Epithelial cell of prostate (primary cell): ENCODE measurements around the gene RDH13.

Experiments used
- DNase-seq: peaks from one replicate; pipeline ENCODE4 v3.0.0-alpha.2; 2011; ENCODE audit warnings: low read depth, low spot score
- H3K27ac ChIP-seq: fragments of 450-650 bp; 2 replicates; pipeline ENCODE4 v1.5.1; 2017; ENCODE audit warnings: mild to moderate bottlenecking

The RDH13 gene

DNA sequence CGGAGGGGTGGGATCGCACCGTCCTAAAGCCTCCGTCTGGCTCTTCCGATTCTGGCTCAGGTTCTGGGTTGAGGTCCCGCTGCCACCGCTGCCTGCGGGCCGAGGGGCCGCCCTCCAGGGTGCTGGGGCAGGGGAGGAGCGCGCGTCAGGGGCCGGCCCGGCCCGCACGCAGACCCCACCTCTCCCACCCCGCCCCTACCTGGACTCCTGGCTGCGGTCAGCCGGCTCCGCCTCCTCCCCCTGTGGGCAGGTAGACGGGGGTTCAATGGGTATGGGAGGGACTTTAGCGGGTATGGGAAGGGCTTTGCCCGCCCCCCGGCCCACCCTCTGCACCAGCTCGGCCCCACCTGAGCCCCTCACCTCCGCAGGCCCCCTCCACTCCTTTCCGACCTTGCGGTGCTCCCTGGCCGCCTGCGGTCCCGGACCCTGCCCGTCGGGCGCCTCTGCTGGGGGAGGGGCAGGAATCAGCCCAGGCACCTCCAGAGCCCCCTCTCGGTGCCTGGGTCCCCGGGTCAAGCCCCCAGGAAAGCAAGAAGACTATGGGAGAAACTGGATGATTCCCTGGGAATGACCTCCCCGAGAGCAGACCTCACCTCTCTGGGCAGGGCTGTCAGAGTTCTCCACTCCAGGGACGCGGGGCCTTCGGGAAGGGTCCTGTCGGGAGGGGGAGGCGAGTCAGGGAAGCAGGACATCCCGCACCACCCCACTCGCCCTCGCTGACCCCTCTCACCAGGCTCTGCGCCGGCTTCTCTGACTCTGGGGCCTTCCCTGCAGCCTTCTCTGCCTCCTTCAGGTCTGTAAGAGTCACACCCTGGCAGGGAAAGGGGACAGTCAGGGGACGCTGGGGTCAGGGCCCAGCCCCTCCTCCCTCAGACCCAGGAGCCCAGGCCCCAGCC is 29.7 kb upstream of the RDH13 start:
- no peak overlapping the region for H3K27ac ChIP-seq
- DNase-seq, result no peak

DNA sequence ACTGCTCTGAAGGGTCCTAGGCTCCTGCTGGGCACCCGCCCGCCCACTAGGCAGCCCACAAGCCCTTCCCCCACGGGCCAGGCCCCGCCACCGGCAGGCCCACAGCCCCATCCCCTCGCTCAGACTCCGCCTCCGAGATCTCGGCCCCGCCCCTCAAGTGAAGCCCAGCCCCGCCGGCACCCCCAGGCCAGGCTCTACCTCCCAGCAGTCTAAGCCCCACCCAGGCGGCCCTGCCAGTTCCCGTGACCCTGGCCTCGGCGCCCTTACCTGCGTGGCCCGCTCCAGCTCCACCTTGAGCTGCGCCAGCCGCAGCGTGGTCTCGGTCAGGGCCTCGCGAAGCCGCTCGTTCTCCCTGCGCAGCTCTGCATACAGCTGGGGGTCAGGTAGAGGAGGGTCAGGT is 29.0 kb upstream of the RDH13 start:
- no peak for DNase-seq
- H3K27ac ChIP-seq, result no peak overlapping the region

DNA sequence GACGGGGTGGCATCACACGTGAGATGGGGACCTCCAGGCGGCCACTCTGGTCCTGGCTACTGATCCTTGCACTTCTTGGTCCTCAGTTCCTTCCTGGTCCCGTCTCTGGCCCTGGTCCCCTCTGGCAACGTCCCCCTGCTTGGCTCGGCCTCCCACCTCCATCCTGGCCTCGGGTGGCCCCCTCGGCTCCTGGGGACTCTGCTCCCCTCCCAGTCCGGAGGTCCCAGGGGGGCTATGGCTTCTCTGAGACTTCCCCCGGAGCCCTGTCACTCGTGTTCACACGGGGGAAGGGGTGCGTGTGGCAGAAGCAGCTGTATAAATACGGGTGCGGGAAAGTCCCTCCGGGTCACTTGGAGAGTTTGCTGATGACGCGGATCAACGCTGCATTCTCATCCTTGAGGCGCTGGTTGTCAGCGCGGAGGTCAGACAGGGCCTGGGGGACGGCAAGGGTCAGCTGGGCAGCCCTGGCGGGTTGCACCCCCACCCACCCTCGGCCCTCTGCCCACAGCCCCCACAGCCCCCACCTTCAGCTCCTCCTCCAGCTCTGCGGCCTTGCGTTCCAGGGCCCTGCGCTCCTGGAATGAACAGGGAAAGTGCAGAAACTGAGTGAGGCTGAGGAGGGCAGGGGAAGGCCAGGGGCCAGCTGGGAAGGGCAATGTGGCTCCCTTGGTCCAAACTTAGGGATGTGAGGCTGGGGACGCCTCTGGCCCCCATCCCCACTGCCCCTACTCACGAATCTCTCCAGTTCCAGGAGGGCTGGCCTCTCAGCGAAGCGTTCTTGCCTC is 28.4 kb upstream of the RDH13 start:
- no peak overlapping the region for H3K27ac ChIP-seq
- no peak for DNase-seq

DNA sequence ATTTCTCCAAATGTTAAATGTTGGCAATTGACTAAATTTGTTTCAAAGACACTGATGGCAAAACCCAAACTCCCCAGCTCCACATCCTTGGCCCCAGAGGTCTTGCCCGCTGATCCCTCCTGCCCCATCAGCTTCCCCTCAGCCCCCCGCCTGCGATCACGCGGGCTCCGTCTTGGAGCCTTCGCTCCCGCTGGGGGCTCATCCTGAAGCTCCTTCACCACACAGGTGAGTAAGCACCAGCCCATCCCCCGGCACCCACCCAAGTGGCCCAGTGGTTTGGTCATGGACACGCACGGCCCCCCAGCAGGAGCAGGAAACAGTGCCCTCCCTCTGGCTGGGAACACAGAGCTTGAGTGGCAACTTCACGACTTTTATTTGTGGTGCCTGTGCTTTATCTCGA is 27.6 kb upstream of the RDH13 start:
- no peak overlapping the region for H3K27ac ChIP-seq
- no peak for DNase-seq

DNA sequence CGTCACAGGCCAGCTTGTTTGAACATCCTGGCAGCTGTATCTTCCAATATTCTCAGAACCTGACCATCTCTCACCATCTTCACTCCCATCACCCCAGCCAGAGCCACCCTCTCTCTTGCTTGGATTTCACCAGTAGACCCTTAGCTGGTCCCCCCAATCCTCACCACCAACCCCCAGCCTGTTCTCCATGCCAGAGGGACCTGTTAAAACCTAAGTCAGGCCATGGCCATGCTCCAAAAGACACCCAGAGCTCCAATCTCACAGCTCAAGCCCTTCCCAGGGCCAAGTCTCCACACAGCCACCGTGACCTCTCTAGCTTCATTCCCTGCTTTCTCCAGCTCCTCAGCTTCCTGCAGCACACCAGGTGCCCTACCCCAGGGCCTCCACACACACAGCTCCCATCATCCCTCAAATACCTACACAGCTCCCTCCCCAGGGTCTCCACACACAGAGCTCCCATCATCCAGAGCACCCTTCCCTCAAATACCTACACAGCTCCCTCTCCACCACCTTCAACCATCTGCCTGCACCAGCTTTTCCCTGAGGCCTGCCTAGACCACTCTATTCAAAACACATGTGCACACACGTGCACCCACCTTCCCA is 26.5 kb upstream of the RDH13 start:
- no peak for DNase-seq
- no peak overlapping the region for H3K27ac ChIP-seq

DNA sequence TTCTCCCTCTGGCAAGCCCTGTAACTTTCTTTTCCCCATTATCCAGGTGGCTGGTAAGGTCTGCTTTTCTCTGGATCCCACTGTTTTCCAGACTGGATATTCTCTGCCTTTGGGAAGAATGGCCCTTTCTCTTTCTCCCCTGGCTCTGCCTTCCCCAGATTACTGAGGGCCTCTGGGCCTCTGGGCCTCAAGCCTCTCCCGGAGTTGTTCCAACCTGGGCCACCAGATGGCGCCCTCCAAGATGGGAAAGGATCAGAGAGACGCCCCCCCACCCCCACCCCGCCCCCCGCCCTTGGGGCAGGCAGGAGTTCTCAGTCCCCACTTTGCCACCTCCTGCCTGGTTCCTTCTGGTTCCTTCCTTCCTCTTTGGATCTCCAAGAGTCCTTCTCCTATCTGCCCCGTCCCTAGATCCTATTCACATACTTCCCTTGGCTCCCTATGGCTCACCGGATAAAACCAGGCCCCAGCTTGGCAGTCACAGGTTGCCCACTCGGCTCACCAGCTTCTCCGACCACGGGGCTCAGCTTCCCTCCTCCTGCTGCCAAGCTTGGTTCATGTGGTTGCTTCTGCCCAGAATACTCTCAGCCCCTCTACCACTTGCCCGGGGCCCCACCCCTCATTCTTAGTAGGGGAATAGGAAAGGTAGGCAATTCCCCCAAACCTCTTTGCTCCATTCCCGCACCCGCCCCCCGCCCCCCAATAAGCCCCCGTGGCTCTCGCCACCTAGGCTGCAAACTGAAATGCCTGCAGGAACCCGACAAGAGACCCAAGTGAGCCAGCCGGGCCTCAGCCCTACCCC is 25.8 kb upstream of the RDH13 start:
- H3K27ac ChIP-seq, result peak overlapping the region; percentile 32
- DNase-seq, result no peak

DNA sequence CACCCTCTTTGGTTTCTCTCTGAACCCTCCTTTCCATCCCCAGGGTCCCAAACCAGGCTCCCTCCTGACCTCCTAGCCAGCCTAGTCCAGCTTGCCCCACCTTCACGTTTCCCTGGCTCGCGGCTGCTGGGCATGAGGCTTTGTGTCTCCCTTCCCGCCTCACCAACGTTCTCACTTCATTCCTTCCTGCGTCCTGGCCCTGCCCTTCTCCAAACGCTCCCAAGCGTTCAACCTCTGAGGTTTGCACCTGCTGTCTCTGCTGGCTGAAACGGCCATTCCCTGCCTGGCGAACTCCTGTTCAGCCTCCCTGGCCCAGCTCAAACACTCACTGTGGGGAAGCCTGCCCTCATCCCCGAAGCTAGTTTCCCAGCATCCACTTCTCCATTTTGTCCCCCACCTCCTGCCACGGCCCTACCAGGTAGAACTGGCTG is 25.1 kb upstream of the RDH13 start:
- peak overlapping the region; percentile 32 for H3K27ac ChIP-seq
- no peak for DNase-seq

DNA sequence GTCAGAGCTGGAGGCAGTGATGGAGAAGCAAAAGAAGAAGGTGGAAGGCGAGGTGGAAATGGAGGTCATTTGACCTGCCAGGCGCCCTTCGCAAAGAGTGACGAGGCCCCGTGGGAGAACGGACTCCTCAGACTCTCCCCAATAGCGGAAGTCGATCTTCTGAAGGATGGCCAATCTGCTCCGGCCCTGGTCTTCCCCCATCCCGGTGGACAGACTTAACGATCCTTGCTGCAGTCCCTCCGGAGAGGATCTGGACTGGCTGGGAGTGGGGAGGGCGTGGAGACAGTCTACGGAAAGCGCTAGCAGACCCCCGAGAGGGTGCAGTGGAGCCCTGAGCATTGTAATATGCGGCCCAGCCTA is 24.6 kb upstream of the RDH13 start:
- no peak for DNase-seq
- H3K27ac ChIP-seq, result no peak overlapping the region

DNA sequence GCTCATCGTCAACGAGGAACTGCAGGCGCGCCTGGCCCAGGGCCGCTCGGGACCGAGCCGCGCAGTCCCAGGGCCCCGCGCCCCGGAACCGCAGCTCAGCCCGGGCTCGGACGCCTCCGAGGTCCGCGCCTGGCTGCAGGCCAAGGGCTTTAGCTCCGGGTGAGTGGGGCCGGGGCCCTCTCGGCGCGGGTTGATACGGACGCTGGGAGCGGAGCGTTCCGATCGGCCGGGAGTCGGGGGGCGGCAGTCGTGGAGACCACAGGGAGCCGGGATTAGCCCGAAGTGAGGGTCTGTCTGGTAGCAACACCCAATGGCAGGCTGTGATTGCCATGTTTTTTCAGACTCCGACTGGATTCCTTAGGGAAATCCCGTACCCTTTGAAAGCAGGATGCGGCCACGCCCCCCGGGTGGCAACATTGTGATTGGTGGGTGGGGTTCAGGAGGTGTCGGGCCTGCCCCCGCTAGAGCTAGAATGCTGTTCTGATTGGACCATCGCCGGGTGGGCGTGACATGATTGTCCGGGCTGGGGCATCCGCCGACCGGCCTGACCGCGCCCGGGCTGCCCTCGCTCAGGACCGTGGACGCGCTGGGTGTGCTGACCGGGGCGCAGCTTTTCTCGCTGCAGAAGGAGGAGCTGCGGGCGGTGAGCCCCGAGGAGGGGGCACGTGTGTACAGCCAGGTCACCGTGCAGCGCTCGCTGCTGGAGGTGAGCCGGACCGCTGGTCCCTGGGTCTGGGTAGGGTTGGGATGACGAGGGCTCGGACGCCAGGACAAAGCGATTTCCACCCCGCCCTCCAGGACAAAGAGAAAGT is 24.0 kb upstream of the RDH13 start:
- peak overlapping the region; percentile 21 for H3K27ac ChIP-seq
- DNase-seq, result no peak

DNA sequence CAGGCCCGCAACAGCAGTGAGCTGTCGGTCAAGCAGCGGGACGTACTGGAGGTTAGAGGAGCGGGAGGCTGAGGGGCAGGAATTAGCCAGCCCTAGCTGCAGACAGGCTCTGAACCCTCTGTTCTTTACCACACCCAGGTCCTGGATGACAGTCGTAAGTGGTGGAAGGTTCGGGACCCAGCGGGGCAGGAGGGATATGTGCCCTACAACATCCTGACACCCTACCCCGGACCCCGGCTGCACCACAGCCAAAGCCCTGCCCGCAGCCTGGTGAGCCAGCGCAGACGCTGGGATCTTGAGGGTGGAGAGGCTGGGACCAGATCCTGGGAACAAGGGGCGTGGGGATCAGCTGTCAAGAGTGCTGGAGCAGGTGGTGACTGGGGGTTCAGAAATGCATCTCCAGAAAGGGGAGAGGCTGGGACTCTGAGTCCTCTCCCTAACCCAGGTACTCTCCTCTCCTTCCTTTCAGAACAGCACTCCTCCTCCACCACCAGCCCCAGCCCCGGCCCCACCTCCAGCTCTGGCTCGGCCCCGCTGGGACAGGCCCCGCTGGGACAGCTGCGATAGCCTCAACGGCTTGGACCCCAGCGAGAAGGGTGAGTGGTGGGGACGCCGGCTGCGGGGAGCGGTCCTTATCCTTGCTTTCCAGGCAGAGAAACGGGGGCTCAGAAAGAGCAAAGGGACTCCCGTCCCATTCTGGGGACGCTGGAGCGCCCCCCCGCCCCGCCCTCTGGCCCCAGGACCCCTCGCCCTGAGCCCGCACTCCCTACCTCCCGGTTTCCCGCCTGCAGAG is 23.2 kb upstream of the RDH13 start:
- no peak for DNase-seq
- peak overlapping the region; percentile 21 for H3K27ac ChIP-seq

DNA sequence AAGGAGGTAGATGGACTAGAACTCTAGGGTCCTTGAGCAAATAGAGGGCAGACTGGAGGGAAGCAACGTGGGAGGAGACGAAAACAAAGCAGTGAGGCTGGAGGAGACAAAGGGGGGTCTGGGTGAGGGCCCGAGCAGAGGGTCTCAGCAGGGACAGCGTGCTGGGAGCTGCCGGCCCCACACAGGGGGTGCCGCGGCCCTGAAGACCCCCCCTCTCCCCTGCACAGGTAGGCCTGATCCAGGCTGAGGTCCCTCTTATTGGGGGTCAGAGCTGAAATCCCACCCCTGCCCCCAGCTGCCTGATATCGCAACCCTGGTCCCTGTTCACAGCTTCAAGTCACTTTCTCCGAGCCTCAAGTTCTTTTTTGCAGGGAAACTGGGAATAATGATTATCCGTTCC is 21.5 kb upstream of the RDH13 start:
- DNase-seq, result no peak
- no peak overlapping the region for H3K27ac ChIP-seq

DNA sequence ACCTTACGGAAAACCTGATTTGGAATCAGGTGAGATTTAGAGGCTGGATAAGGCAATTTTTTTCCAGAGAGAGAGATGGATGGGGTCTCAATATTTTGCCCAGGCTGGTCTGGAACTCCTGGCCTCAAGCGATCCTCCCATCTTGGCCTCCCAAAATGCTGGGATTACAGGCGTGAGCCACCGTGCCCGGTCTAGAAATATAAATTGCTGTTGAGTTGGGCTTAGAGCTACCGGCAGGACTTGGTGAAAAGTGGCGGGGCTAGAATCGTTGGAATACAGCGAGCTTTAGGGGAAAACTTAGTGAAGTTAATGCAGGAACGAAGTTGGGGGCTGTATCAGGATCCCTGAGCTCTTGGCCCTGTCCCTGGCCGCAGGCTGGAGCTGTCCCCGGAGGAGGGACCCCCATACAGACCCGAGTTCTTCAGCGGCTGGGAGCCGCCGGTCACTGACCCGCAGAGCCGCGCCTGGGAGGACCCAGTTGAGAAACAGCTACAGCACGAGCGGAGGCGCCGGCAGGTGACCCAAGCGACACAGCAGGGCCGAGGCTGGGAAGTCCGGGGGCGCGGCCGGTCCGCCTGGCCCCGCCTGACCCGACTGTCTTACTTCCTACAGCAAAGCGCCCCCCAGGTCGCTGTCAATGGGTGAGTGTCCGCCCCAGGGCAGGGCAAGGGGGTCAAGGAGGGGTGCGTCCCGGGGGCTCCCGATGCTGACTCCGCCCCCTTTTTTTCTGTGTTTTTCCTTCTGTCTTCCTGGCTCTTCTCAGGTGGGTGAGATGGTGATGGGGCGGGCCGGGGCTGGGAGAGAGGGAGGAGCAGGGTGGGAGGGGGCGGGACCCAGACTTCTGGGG is 20.3 kb upstream of the RDH13 start:
- DNase-seq, result no peak
- H3K27ac ChIP-seq, result no peak overlapping the region

DNA sequence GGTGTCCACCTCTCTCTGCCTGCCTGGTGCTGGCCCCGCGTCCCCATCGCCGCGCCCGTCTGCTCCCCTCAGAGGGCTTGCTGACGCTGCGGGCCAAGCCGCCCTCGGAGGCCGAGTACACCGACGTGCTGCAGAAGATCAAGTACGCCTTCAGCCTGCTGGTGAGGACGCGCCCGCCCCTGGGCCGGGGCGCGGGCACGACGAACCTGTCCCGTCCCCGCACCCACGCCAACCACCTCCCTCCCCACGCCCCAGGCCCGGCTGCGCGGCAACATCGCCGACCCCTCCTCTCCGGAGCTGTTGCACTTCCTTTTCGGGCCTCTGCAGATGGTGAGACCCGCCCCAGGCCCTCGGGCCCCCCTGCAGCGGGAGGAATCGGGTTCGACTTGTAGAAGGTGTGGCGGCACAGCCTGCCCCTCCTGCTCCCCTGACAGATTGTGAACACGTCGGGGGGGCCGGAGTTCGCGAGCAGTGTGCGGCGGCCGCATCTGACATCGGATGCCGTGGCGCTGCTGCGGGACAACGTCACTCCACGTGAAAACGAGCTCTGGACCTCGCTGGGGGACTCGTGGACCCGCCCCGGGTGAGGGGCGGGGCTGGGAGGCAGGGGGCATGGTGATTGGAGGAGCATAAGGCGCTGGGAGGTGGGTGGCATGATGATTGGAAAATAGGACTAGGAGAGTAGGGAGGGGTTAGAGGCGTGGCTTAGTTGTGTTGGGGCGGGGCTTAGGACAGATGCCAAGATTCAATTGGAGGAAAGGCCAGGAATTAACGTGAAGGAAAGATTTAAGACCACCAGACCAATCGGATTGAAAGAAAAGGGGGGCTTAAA is 19.3 kb upstream of the RDH13 start:
- DNase-seq, result no peak

DNA sequence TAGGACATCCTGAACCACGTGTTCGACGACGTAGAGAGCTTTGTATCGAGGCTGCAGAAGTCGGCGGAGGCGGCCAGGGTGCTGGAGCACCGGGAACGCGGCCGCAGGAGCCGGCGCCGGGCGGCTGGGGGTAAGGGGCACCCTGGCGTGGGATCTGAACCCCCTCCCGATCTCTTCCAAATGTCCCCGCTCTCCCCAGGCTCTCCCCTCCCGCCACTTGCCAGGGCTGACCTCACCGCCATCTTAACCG is 18.7 kb upstream of the RDH13 start:
- no peak for DNase-seq
- peak overlapping the region; percentile 87 for H3K27ac ChIP-seq

More for the DNA sequence above, 19.3 kb upstream of the RDH13 start:
- H3K27ac ChIP-seq, result peak overlapping the region; percentile 87

DNA sequence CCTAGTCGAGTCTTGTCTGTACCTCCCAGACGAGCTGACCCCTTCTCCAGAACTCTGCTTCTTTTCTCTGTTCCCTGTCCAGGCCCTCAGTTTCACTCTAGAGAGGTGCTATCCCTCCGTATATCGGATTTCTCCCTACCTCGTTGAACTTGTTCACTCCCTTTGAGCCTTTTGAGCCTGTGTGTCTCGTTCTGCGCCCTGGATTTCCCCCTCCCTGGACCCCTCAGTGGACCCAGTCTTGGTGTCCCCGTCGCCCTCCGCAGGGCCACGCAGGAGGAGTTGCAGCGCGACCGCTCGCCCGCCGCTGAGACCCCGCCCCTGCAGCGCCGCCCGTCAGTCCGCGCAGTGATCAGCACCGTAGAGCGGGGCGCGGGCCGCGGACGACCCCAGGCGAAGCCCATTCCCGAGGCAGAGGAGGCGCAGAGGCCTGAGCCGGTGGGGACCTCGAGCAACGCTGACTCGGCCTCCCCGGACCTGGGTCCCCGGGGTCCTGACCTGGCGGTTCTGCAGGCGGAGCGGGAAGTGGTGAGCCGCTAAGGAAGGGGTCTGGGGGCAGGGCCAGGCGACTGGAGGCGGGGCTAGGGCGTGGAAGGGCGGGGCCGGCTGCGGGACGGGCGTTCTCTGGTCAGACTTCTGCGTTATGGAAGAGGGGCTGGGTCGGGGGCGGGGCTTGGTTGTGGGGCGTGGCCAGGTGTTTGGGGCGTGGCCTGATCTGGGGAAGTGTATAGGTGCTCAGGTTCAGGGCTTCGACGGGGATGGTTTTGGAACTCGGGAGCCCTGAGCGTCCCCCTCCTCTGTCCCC is 18.2 kb upstream of the RDH13 start:
- peak overlapping the region; percentile 87 for H3K27ac ChIP-seq
- no peak for DNase-seq

DNA sequence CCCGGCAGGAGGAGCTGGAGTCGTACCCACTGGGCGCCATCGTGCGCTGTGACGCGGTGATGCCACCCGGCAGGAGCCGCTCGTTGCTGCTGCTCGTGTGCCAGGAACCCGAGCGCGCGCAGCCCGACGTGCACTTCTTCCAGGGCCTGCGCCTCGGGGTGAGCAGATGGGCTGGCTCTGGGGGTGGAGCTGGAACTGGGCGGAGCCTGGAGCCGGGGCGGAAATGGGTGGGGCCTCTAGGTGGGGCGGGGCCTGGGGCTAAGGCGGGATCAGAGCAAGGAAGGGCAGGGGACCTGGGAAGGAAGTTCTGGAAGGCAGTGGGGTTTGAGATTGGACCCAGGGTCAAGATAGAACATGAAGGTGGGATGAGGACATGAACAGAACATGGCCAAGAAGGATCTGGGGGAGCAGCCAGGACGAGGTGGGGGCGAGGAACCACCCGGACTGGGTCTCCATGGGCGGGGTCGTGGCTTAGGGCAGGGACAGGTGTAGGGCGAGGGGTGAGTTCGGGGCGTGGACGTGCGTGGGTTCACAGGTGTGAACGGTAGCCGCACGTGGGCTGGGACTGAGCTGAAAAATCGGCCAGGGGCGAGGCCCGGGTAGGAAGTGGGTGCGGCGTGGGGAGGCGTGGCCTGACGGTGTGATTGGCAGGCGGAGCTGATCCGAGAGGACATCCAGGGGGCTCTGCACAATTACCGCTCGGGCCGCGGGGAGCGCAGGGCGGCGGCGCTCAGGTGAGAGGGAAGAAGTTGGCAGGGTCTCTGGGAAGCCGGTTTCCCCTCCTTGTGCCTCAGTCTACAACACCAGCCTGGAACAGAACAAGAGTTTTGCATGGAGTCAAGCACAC is 17.4 kb upstream of the RDH13 start:
- H3K27ac ChIP-seq, result peak overlapping the region; percentile 87
- no peak for DNase-seq
